GM19099 (cell line): ENCODE data around the gene PLEKHA5.

Experiments used
- POLR2A ChIP-seq: IDR thresholded peaks from 3 replicates; pipeline ENCODE4 v1.6.1; 2011; ENCODE audit warnings: low read depth; ENCODE audit not compliant: insufficient read length; ENCODE audit errors: extremely low read depth

Gene PLEKHA5

GRCh38 chr12:19404242-19404880 is 274.8 kb downstream of the PLEKHA5 start:
- no peak for TF ChIP-seq POLR2A

DNA sequence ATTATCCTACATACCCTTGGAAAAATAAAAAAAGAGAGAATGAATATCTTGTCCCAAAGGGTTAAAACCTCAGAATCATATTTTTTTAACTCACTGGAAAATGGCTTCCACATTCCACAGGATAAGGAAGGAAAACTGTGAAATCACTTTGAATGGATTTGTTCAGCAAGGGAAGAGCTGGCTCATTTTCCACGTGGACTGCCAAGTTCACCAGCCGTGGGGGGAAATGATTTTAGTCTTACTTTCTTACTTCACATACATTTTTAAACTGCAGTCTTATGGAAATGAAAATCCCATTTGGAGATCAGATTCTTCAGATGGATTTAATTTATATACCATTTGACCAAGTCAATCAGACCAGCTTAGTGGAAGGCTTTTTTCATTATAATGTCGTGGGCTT is 279.8 kb downstream of the PLEKHA5 start:
- TF ChIP-seq POLR2A: no peak

GRCh38 chr12:19410211-19410610 is 280.7 kb downstream of the PLEKHA5 start:
- no peak for TF ChIP-seq POLR2A

GRCh38 chr12:19410629-19411185 is 281.2 kb downstream of the PLEKHA5 start:
- no peak for TF ChIP-seq POLR2A

GRCh38 chr12:19411234-19412204 is 282.0 kb downstream of the PLEKHA5 start:
- TF ChIP-seq POLR2A: no peak

DNA sequence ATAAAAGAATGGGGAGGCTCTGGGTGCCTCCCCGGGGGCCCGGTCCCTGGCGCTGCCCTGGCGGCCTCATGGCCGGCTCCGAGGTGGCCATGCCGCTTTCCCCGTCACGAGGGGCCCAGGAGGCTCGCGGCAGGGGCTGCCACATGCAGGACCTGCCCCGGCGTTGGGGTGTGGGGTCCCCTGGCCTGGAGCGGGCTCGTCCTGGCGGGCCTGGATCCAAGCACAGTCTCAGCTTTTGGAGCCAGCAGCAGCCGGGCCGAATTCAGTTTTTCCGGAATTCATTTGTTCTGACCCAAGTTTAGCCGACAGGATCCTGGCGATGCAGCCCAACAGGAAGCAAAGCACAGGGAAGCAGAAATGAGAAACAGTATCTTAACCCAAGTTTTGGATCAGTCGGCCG is 283.3 kb downstream of the PLEKHA5 start:
- TF ChIP-seq POLR2A: no peak

DNA sequence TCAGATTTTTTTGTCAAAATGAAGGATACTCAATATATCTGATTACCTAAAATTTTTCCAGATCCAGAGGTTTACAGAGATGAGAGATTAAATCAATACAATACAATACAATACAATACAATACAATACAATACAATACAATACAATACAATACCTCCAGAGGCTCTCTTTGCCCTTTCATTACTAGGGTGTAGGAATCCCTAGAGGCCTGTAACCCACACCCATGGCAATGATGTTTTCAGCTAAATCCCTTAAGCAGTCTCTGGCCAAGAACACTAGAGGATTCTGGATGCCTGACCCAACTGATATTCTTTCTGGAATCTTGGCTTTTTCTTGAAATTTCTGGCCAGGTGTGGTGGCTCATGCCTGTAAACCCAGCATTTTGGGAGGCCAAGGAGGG is 286.0 kb downstream of the PLEKHA5 start:
- no peak for TF ChIP-seq POLR2A

DNA sequence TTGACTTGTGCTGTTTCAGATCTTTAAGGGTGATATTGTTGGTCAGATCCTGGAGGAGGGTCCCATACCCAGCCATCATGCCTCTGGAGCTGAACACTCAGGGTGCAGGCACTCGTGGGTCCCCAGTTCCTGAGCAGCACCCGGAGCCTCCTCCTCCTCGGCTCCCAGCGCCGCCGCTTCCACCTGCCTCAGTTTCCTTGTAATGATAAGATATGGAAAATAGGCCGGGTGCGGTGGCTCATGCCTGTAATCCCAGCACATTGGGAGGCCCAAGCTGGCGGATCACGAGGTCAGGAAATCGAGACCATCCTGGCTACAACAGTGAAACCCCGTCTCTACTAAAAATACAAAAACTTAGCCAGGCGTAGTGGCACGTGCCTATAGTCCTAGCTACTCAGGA is 289.6 kb downstream of the PLEKHA5 start:
- TF ChIP-seq POLR2A: no peak

GRCh38 chr12:19421503-19422282 is 292.2 kb downstream of the PLEKHA5 start:
- TF ChIP-seq POLR2A: no peak

GRCh38 chr12:19423166-19423930 is 293.8 kb downstream of the PLEKHA5 start:
- no peak for TF ChIP-seq POLR2A
